GM19193 (cell line): Measurements from ENCODE around the gene ZRANB3.

Experiments used
- POLR2A ChIP-seq: IDR thresholded peaks from 4 replicates; pipeline ENCODE4 v1.6.1; 2011; ENCODE audit not compliant: insufficient read depth, insufficient read length; ENCODE audit errors: extremely low read depth

ZRANB3 gene

GRCh38 chr2:135271006-135271405, 260.0 kb downstream of the ZRANB3 start:
- TF ChIP-seq POLR2A: no peak

- no peak for TF ChIP-seq POLR2A
These were observed 265.0 kb downstream of the ZRANB3 start for GRCh38 chr2:135265960-135266490.

GRCh38 chr2:135259123-135259522, 271.9 kb downstream of the ZRANB3 start:
- no peak for TF ChIP-seq POLR2A

- no peak for TF ChIP-seq POLR2A
These were observed 272.8 kb downstream of the ZRANB3 start for GRCh38 chr2:135258193-135258592.

- no peak for TF ChIP-seq POLR2A
These were observed 273.5 kb downstream of the ZRANB3 start for GRCh38 chr2:135257383-135258090.

- no peak for TF ChIP-seq POLR2A
These were observed 274.3 kb downstream of the ZRANB3 start for GRCh38 chr2:135256531-135257260.

GRCh38 chr2:135255208-135255607, 275.8 kb downstream of the ZRANB3 start:
- TF ChIP-seq POLR2A: no peak

- TF ChIP-seq POLR2A: no peak
These were observed 278.1 kb downstream of the ZRANB3 start for GRCh38 chr2:135252805-135253458.

GRCh38 chr2:135248611-135249010, 282.4 kb downstream of the ZRANB3 start:
- TF ChIP-seq POLR2A: no peak

- no peak for TF ChIP-seq POLR2A
These were observed 284.2 kb downstream of the ZRANB3 start for GRCh38 chr2:135246711-135247270.

- no peak for TF ChIP-seq POLR2A
These were observed 285.9 kb downstream of the ZRANB3 start for GRCh38 chr2:135245071-135245470.

- no peak for TF ChIP-seq POLR2A
These were observed 292.4 kb downstream of the ZRANB3 start for GRCh38 chr2:135238651-135239050.

- TF ChIP-seq POLR2A: no peak
These were observed 300.9 kb downstream of the ZRANB3 start for GRCh38 chr2:135230150-135230549.

- TF ChIP-seq POLR2A: no peak
These were observed 303.6 kb downstream of the ZRANB3 start for GRCh38 chr2:135227386-135227785.

GRCh38 chr2:135226961-135227360, 304.1 kb downstream of the ZRANB3 start:
- TF ChIP-seq POLR2A: no peak
